GM12878 (cell line): ENCODE measurements around the gene AXDND1. TPM values are rescaled to one million over a fixed set of nuclear protein-coding genes. Genes with fewer than 3 reads are reported as not detected.

Experiments used
- CHD2 ChIP-seq: IDR thresholded peaks from 2 replicates; pipeline ENCODE4 v1.6.1; 2011; ENCODE audit warnings: low read depth, low read length, improper control_type of control experiment, borderline replicate concordance
- JUNB ChIP-seq: IDR thresholded peaks from 2 replicates; pipeline ENCODE4 v1.6.1; 2016; ENCODE audit warnings: antibody characterized with exemption, mild to moderate bottlenecking
- MTA2 ChIP-seq: fragments of 450-650 bp; IDR thresholded peaks from 2 replicates; pipeline ENCODE4 v1.6.1; 2016; ENCODE audit warnings: low read depth, mild to moderate bottlenecking, moderate library complexity
- NFYB ChIP-seq: IDR thresholded peaks from 2 replicates; pipeline ENCODE4 v1.6.1; 2011; ENCODE audit warnings: low read depth, mild to moderate bottlenecking, low read length, improper control_type of control experiment, moderate library complexity; ENCODE audit not compliant: insufficient read depth
- RAD21 ChIP-seq: IDR thresholded peaks from 2 replicates; pipeline ENCODE4 v1.6.1; 2011; ENCODE audit warnings: mild to moderate bottlenecking, low read depth, low read length, moderate library complexity; ENCODE audit not compliant: insufficient read depth
- RCOR1 ChIP-seq: conservative IDR thresholded peaks from 2 replicates; pipeline ENCODE4 v1.6.1; 2012; ENCODE audit warnings: low read depth, low read length, improper control_type of control experiment
- SIX5 ChIP-seq: IDR thresholded peaks from 2 replicates; pipeline ENCODE4 v1.6.1; 2011; ENCODE audit warnings: mild to moderate bottlenecking, low read depth, low read length, moderate library complexity; ENCODE audit not compliant: severe bottlenecking
- TCF12 ChIP-seq: IDR thresholded peaks from 2 replicates; pipeline ENCODE4 v1.6.1; 2011; ENCODE audit warnings: low read depth, mild to moderate bottlenecking, low read length
- WRNIP1 ChIP-seq: IDR thresholded peaks from 2 replicates; pipeline ENCODE4 v1.6.1; 2011; ENCODE audit warnings: low read depth, low read length, improper control_type of control experiment, borderline replicate concordance
- ZNF274 ChIP-seq: IDR thresholded peaks from one replicate; pipeline ENCODE4 v1.8.0; 2011; ENCODE audit not compliant: insufficient read length, insufficient read depth
- ZNF384 ChIP-seq: IDR thresholded peaks from 2 replicates; pipeline ENCODE4 v1.6.1; 2012; ENCODE audit warnings: low read depth, mild to moderate bottlenecking, low read length, improper control_type of control experiment, borderline replicate concordance
- ZNF622 ChIP-seq: fragments of 450-650 bp; IDR thresholded peaks from 2 replicates; pipeline ENCODE4 v1.6.1; 2017; ENCODE audit warnings: mild to moderate bottlenecking, inconsistent platforms
- polyA plus RNA-seq, 11 experiments: library from polyadenylated mRNA; depleted of rRNA in 4 of 11; unstranded in 6 of 11; stranded (reverse) in 5 of 11; fragments of >200 nt; fragmentation: Nextera tagmentation in 4 of 11; fragmentation: Illumina TruSeq in 1 of 11; extraction: Ambion mirVana in 4 of 11; extraction: Trizol in 1 of 11; gene quantifications; 1 replicate in 1 of 11; 2 replicates in 10 of 11; pipeline versions ENCODE4 v1.2.1 to v1.2.3, GENCODE V29; 2011 to 2016; ENCODE audit warnings: inconsistent platforms in 2 of 11, missing spikeins in 2 of 11, low read depth in 1 of 11
- total RNA-seq, 4 experiments: library from RNA; depleted of rRNA in 3 of 4; stranded (reverse); fragments of >200 nt in 3 of 4; fragmentation: Illumina TruSeq in 1 of 4; extraction: Trizol in 1 of 4; gene quantifications; 2 replicates each; pipeline versions ENCODE4 v1.2.1 to v1.2.3, GENCODE V29; 2013 to 2021
- TF ChIP-seq, protein P1 (sequence below): fragments of 450-650 bp; formaldehyde crosslinking; IDR thresholded peaks from 2 replicates; pipeline ENCODE4 v1.4.0; 2022; ENCODE audit warnings: mild to moderate bottlenecking, moderate library complexity
- TF ChIP-seq, protein P2 (sequence below): IDR thresholded peaks from 2 replicates; pipeline ENCODE4 v1.6.1; 2011; ENCODE audit warnings: borderline replicate concordance, low read depth, mild to moderate bottlenecking, moderate library complexity, mixed read lengths, low read length; ENCODE audit not compliant: insufficient read depth; ENCODE audit errors: extremely low read length
- TF ChIP-seq, protein P3 (sequence below): fragments of 450-650 bp; IDR thresholded peaks from 2 replicates; pipeline ENCODE4 v1.6.1; 2018; ENCODE audit warnings: borderline replicate concordance, mild to moderate bottlenecking; ENCODE audit not compliant: partially characterized antibody
- TF ChIP-seq, protein P4 (sequence below): fragments of 150-350 bp; IDR thresholded peaks from 2 replicates; pipeline ENCODE4 v1.6.1; 2014; ENCODE audit warnings: mild to moderate bottlenecking, low read depth, low read length
- TF ChIP-seq, protein P5 (sequence below): fragments of 450-650 bp; IDR thresholded peaks from 2 replicates; pipeline ENCODE4 v1.6.1; 2017; ENCODE audit warnings: antibody characterized with exemption, mild to moderate bottlenecking, moderate library complexity

The AXDND1 gene
- total and polyA plus RNA-seq, 10 of the 15 experiments (the other 5 are each of a cell fraction or from before 2014, with no cell fraction given), result 0.12 to 0.84 (median 0.42) TPM

DNA sequence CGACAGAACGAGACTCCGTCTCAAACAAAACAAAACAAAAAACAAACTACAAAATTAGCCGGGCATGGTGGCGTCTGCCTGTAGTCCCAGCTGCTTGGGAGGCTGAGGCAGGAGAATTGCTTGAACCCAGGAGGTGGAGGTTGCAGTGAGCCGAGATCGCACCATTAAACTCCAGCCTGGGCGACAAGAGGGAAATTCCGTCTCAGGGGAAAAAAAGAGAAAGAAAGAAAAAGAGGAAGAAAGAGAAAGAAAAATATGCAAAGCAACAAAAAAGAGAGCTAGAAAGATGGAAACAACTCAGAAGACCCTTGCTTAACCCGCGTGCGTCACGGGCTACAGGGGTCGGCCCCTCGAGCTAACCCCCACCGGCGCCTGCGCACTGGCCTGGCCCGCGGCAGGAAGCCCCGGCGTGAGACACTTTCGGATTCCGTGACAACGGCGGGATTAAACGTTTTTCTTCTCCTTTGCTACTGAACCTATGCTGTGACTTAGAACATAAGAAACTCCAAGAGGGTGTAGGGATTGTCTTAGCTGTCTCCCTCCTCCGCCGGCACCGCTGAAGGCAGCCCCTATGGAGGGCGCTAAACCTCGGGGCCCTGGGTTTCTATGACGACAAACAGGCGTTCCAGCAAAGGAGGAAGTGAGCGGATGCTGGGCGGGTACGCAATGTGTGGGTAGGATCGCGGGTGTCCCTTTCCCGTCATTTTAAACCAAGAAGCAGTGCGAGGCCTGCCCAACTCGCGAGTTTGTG is at the start of gene AXDND1 (continued):
- TF ChIP-seq, protein P1, sequence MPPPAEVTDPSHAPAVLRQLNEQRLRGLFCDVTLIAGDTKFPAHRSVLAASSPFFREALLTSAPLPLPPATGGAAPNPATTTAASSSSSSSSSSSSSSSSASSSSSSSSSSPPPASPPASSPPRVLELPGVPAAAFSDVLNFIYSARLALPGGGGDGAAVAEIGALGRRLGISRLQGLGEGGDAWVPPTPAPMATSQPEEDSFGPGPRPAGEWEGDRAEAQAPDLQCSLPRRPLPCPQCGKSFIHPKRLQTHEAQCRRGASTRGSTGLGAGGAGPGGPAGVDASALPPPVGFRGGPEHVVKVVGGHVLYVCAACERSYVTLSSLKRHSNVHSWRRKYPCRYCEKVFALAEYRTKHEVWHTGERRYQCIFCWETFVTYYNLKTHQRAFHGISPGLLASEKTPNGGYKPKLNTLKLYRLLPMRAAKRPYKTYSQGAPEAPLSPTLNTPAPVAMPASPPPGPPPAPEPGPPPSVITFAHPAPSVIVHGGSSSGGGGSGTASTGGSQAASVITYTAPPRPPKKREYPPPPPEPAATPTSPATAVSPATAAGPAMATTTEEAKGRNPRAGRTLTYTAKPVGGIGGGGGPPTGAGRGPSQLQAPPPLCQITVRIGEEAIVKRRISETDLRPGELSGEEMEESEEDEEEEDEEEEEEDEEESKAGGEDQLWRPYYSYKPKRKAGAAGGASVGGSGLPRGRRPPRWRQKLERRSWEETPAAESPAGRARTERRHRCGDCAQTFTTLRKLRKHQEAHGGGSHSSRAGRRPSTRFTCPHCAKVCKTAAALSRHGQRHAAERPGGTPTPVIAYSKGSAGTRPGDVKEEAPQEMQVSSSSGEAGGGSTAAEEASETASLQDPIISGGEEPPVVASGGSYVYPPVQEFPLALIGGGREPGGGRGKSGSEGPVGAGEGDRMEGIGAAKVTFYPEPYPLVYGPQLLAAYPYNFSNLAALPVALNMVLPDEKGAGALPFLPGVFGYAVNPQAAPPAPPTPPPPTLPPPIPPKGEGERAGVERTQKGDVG, result no peak
- TF ChIP-seq, protein P2, sequence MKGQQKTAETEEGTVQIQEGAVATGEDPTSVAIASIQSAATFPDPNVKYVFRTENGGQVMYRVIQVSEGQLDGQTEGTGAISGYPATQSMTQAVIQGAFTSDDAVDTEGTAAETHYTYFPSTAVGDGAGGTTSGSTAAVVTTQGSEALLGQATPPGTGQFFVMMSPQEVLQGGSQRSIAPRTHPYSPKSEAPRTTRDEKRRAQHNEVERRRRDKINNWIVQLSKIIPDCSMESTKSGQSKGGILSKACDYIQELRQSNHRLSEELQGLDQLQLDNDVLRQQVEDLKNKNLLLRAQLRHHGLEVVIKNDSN, result no peak
- no peak for TF ChIP-seq JUNB
- no peak for TF ChIP-seq ZNF384
- TF ChIP-seq, protein P3, sequence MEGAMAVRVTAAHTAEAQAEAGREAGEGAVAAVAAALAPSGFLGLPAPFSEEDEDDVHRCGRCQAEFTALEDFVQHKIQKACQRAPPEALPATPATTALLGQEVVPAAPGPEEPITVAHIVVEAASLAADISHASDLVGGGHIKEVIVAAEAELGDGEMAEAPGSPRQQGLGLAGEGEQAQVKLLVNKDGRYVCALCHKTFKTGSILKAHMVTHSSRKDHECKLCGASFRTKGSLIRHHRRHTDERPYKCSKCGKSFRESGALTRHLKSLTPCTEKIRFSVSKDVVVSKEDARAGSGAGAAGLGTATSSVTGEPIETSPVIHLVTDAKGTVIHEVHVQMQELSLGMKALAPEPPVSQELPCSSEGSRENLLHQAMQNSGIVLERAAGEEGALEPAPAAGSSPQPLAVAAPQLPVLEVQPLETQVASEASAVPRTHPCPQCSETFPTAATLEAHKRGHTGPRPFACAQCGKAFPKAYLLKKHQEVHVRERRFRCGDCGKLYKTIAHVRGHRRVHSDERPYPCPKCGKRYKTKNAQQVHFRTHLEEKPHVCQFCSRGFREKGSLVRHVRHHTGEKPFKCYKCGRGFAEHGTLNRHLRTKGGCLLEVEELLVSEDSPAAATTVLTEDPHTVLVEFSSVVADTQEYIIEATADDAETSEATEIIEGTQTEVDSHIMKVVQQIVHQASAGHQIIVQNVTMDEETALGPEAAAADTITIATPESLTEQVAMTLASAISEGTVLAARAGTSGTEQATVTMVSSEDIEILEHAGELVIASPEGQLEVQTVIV, result peak; percentile 68
- no peak for TF ChIP-seq NFYB
- no peak for TF ChIP-seq RAD21
- TF ChIP-seq, protein P4, sequence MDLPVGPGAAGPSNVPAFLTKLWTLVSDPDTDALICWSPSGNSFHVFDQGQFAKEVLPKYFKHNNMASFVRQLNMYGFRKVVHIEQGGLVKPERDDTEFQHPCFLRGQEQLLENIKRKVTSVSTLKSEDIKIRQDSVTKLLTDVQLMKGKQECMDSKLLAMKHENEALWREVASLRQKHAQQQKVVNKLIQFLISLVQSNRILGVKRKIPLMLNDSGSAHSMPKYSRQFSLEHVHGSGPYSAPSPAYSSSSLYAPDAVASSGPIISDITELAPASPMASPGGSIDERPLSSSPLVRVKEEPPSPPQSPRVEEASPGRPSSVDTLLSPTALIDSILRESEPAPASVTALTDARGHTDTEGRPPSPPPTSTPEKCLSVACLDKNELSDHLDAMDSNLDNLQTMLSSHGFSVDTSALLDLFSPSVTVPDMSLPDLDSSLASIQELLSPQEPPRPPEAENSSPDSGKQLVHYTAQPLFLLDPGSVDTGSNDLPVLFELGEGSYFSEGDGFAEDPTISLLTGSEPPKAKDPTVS, result no peak
- TF ChIP-seq, protein P5, sequence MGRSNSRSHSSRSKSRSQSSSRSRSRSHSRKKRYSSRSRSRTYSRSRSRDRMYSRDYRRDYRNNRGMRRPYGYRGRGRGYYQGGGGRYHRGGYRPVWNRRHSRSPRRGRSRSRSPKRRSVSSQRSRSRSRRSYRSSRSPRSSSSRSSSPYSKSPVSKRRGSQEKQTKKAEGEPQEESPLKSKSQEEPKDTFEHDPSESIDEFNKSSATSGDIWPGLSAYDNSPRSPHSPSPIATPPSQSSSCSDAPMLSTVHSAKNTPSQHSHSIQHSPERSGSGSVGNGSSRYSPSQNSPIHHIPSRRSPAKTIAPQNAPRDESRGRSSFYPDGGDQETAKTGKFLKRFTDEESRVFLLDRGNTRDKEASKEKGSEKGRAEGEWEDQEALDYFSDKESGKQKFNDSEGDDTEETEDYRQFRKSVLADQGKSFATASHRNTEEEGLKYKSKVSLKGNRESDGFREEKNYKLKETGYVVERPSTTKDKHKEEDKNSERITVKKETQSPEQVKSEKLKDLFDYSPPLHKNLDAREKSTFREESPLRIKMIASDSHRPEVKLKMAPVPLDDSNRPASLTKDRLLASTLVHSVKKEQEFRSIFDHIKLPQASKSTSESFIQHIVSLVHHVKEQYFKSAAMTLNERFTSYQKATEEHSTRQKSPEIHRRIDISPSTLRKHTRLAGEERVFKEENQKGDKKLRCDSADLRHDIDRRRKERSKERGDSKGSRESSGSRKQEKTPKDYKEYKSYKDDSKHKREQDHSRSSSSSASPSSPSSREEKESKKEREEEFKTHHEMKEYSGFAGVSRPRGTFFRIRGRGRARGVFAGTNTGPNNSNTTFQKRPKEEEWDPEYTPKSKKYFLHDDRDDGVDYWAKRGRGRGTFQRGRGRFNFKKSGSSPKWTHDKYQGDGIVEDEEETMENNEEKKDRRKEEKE, result no peak
- TF ChIP-seq TCF12, result no peak
- TF ChIP-seq CHD2, result peak; percentile 70
- no peak for TF ChIP-seq ZNF622
- TF ChIP-seq MTA2, result peak; percentile 61
- no peak for TF ChIP-seq SIX5
- TF ChIP-seq RCOR1, result no peak
- TF ChIP-seq ZNF274, result no peak
- 0 out of 2 replicates have a peak, but pooled peaks have one; percentile 51 for TF ChIP-seq WRNIP1
